ENCODE measurements around the gene PPP3R2.
"Not testable (repeated sequence)": the region's sequence is repeated elsewhere in the genome, so short reads cannot be mapped to it uniquely, and the experiment has no call there.

PPP3R2 gene

DNA sequence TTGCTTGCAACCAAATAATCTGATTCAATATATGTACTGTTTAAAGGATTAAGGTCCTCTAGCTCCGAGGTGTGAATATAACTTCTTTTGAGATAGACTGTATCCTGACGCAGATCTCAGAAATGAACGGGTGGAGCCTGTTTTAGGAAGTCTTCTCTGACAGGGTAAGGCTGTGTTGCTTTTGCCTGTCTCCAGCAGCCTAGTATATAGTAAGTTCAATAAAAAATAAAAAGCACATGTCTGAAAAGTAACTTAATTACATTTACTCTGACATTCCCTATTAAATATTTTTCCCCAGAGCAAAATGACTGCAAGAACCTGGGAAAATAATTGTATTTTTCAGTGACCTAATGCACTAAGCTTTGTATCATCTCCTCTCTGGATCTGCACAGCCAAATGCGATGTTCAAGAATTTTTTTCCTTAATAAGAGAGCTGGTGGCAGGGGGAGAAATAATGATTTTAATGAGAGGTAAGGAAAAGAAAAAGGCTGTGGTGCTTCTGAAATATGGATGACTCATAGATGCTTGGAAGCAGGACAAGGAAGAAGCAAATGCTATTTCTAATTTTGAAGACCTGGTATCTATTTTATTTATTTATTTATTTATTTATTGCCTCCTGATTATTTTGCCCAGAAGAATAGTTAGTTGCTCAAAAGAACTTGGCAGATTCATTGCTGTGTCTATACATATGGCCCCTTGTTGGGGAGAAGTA, 7.3 kb downstream of the PPP3R2 start:
- DNase-seq: no peak

DNA sequence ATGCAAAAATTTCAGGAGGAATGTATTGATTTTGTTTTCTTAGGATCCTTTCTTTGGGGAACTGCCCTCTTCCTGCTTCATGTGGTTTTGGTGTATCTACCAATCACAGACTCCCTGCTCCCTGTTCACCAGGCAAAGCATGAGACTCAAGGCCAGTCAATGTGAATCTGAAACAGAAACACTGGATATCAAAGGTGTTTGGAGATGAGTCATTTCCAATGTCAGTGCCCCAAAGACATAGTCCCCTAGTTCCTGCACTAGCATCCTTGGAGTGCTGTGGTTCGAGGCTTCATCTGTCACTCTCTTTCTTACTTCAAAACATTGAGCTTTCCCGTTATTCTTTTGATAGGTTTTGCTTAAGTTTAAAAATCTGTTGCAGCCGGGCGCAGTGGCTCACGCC, 8.1 kb downstream of the PPP3R2 start:
- no peak for DNase-seq

DNA sequence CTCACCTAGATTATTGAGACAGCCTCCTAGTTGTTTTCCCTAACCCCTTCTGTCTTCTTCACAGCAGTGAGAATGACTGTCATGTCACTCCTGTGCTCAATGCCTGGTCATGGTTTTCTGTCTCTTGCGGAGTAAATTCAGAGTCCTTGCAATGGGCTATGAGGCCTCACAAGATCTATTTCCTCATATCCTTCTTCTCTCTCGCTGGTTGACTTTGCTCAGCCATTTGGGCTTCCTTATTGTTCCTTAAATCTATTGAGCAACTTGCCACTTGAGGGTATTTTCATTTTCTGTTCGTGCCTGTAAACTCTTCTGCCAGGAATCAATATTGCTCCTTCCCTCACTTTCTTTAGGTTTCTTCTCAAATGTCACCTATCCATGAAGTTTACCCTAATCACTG, 9.0 kb downstream of the PPP3R2 start:
- DNase-seq: no peak

GRCh38 chr9:101582553-101582952, 12.2 kb downstream of the PPP3R2 start:
- DNase-seq: no peak

- no peak for DNase-seq
Measured at GRCh38 chr9:101579711-101580545, 14.8 kb downstream of the PPP3R2 start.

DNA sequence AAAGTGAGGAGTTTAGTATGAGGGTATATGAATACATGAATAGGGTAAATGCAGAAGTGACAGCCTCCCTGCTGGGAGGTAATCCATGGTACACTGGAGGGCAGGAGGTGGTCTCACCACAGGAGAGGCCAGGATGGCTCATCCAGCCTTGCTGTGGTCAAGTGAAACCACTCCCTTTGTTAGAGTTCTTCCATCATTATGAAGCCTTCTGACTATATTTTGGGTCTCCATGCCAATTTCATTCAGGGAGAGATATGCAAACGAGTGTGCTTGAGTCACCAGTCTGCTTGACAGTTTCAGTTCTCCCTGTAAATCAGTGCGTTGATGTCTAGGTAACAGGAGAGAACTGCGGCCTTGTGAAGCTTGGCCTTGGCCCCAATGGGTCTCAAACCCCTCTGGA, 16.4 kb downstream of the PPP3R2 start:
- DNase-seq: no peak

GRCh38 chr9:101574731-101575333, 19.9 kb downstream of the PPP3R2 start:
- no peak for DNase-seq

- no peak for DNase-seq
Measured at GRCh38 chr9:101572316-101572715, 22.5 kb downstream of the PPP3R2 start.

- DNase-seq: no peak
Measured at GRCh38 chr9:101571114-101571513, 23.7 kb downstream of the PPP3R2 start.

GRCh38 chr9:101569741-101570501, 24.8 kb downstream of the PPP3R2 start:
- DNase-seq: no peak

GRCh38 chr9:101567725-101568350, 26.9 kb downstream of the PPP3R2 start:
- DNase-seq: no peak

DNA sequence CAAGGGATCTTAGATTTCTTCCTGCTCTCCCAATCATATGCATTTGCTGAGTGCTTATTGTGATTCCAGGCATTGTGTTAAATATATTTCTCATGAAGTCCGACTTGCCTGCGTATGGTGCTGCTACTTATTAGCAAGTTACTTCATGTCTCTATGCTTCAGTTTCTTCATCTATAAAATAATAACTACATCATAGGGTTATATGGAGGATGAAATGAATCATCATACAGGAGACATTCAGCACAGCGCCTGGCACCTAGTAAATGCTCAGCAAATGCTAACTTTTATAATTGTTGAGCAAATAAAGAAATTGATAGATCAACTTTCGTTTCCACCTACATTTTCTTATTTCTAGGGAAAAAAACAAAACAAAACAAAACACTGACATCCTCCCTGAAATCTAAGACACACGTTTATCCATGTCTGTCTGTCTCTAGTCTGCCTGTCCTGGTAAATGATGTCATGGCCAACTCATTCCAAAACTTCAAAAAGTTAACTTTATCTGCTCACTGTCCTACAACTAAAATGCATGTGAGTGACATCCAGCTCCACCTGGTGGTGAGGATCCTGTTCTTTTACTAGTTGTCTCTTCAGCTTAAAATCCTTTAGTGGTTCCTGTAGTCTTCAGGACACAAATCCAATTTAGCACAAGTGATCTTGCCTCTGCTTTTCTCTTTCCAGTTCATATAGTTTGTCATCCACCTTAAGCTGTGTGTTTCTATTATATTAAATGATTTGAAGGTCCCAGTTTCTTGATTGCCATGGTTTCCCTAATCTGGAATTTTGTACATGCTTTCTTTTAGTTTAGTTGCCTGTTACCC, 27.7 kb downstream of the PPP3R2 start:
- DNase-seq: no peak

DNA sequence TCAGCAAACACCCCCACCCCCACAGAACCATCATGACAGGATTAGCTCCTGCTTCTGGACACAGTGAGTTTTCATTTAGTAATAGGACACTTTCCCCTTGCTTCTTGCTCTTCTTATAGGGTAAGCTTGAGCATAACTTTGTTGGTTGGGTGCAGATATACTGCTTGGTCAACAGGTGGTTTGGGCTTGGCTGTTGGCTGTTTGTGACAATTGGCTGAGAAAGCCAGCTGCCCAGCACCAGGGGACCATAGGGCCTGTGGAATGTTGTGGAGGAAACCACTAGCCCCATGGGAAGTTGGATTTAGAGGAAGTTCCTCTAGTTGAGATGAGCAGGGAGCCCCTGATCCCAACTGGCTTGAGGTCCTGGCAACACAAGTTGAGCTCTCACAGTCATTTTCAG, 30.5 kb downstream of the PPP3R2 start:
- no peak for DNase-seq

DNA sequence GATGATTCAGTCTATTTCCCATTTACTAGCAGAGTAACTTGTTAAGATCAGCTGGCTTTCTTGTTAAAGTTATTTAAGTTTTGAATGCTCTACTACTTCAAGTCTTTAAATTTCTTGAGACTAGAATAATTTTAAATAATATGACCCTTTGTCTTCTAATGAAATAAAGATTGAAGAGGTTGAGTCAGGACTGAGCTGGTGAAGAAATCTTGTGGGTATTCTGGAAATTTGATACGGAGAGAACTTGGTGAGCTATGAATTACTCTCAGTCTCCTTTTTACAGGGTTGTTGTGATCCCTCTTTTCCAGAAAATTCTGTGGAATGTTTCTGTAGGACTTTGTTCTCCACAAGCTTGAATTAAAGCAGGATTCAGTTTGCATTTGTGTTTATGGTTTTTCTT, 31.8 kb downstream of the PPP3R2 start:
- no peak for DNase-seq

DNA sequence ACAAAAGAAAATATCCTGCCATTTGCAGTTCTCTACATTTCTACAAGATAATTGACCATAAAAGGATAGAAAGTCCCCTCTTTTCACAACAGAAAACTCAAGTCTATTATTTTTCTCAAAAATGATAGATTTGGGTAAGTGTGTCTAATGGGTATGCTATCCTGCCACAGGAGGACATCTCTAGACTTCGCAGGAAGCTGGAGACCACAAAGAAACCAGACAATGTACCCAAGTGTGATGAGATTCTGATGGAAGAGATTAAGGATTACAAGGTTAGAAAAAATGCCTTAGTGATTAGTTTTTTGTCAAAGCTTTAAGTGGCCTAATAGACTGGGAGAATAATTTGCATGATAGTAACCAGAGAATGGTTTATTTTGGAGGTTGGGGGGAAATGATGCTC, 33.0 kb downstream of the PPP3R2 start:
- DNase-seq: no peak

GRCh38 chr9:101549472-101550098, 45.2 kb downstream of the PPP3R2 start:
- DNase-seq: not testable (repeated sequence)

- no peak for DNase-seq
Measured at GRCh38 chr9:101543098-101543735, 51.6 kb downstream of the PPP3R2 start.
